HG03460 (cell line): ENCODE data around the gene NFKBIL1.
A peak's percentile ranks its signal among the peaks of the same experiment; 100 is the strongest.
"Not testable (repeated sequence)": the region's sequence is repeated elsewhere in the genome, so short reads cannot be mapped to it uniquely, and the experiment has no call there.

Experiments
- ATAC-seq: cut with Tn5 transposase; IDR thresholded peaks from one replicate; pipeline ENCODE4 v1.9.1; 2021; ENCODE audit not compliant: unreplicated experiment

NFKBIL1 gene

GRCh38 chr6:31534521-31535040 is 12.8 kb upstream of the NFKBIL1 start:
- no peak for ATAC-seq

- ATAC-seq = no peak
These were observed 11.7 kb upstream of the NFKBIL1 start for GRCh38 chr6:31535538-31536324.

GRCh38 chr6:31538805-31539400 is 8.5 kb upstream of the NFKBIL1 start:
- no peak for ATAC-seq

GRCh38 chr6:31540640-31541039 is 6.8 kb upstream of the NFKBIL1 start:
- ATAC-seq = no peak

- no peak for ATAC-seq
These were observed 6.2 kb upstream of the NFKBIL1 start for GRCh38 chr6:31541059-31541657.

- peak; percentile 63 for ATAC-seq
These were observed 5.5 kb upstream of the NFKBIL1 start, which contains the start of gene DDX39B for GRCh38 chr6:31541658-31542521. Gene DDX39B (minus strand): TSS chr6:31542003. CDS start chr6:31540532, 1,471 bp downstream.

GRCh38 chr6:31543639-31544038 is 3.8 kb upstream of the NFKBIL1 start:
- no peak for ATAC-seq

- no peak for ATAC-seq
These were observed 2.7 kb upstream of the NFKBIL1 start for GRCh38 chr6:31544676-31545075.

GRCh38 chr6:31545291-31545690 is 2.1 kb upstream of the NFKBIL1 start:
- no peak for ATAC-seq

GRCh38 chr6:31546339-31546957 is 960 bp upstream of the NFKBIL1 start, which contains the start of gene ATP6V1G2:
Gene ATP6V1G2 (minus strand): TSS chr6:31546608. CDS start chr6:31546559, 49 bp downstream.
- peak; percentile 46 for ATAC-seq

GRCh38 chr6:31547727-31548543 is 527 bp downstream of the NFKBIL1 start:
- ATAC-seq = no peak

GRCh38 chr6:31548544-31548873 is 1.1 kb downstream of the NFKBIL1 start:
- no peak for ATAC-seq

- not testable (repeated sequence) for ATAC-seq
These were observed 4.0 kb downstream of the NFKBIL1 start for GRCh38 chr6:31551371-31551770.

GRCh38 chr6:31556307-31556706 is 8.9 kb downstream of the NFKBIL1 start:
- no peak for ATAC-seq

GRCh38 chr6:31557443-31558317 is 10.3 kb downstream of the NFKBIL1 start:
- ATAC-seq = no peak

- ATAC-seq = no peak
These were observed 10.9 kb downstream of the NFKBIL1 start for GRCh38 chr6:31558318-31558625.

GRCh38 chr6:31558631-31559500 is 11.5 kb downstream of the NFKBIL1 start:
- no peak for ATAC-seq

- ATAC-seq = no peak
These were observed 12.2 kb downstream of the NFKBIL1 start for GRCh38 chr6:31559606-31559957.
